Measurements from ENCODE around the gene SKIC2.
"Not testable (repeated sequence)": the region's sequence is repeated elsewhere in the genome, so short reads cannot be mapped to it uniquely, and the experiment has no call there.

DNA sequence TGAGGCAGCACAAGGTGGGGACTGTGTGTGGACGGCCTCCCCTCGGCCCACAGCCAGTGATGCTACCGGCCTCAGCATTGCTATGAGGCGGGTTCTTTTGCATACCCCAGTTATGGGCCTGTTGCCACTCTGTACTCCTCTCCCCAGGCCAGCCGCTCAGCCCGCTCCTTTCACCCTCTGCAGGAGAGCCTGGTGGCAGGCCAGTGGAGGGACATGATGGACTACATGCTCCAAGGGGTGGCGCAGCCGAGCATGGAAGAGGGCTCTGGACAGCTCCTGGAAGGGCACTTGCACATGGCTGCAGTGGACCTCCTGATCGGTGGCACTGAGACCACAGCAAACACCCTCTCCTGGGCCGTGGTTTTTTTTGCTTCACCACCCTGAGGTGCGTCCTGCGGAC lies 48.1 kb downstream of the SKIC2 start:
- TF ChIP-seq POLR2A (IDR thresholded peaks at IDR 0.05; ENCODE audit: borderline replicate concordance, extremely low read depth, insufficient read depth, insufficient read length); CEBPB (IDR thresholded peaks at IDR 0.05; ENCODE audit: low read depth): not testable (repeated sequence)

Measured in HCT116 (cell line).